ENCODE measurements around the gene TLR8.

DNA sequence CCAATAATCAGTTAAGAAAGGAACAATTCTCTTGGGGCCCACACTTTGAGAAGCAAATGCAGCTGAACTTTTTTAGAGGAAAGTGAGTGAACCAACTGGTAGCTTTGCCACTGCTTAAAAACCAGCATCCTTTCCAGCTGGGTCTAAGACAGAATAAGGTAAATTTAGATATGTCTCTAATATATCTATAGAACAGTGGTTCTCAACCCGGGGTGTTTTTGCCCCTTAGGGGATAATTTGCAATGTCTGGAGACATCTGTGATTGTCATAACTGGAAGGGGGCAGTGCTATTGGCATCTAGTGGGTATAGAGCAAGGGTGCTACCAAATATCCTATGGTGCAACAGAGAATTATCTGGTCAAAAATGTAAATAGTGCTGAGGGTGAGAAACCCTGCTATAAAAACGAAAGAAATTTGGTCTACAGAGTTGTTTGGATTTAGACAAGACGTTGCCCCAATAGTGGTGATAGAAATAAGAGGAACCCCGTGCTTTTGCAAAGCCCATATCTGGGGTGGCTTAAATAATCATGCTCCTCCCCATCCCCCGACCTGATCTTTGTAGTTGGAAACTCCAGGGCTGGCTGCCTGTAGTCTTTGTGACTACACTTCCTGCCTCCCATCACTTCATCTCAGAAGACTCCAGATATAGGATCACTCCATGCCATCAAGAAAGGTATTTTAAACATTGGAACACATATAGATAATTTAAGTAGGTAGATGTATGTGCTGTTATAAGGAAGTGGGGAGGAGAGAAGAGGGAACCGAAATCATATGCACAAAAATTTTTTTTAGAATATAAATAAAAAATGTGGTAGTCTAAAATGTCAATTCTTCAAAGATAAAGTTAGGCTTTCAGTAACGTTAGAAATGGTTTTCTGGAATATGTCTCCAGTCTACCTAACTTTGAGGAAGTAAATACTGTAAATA, 39.7 kb upstream of the TLR8 start, which contains the start of gene TLR7:
- TF ChIP-seq, protein P1, sequence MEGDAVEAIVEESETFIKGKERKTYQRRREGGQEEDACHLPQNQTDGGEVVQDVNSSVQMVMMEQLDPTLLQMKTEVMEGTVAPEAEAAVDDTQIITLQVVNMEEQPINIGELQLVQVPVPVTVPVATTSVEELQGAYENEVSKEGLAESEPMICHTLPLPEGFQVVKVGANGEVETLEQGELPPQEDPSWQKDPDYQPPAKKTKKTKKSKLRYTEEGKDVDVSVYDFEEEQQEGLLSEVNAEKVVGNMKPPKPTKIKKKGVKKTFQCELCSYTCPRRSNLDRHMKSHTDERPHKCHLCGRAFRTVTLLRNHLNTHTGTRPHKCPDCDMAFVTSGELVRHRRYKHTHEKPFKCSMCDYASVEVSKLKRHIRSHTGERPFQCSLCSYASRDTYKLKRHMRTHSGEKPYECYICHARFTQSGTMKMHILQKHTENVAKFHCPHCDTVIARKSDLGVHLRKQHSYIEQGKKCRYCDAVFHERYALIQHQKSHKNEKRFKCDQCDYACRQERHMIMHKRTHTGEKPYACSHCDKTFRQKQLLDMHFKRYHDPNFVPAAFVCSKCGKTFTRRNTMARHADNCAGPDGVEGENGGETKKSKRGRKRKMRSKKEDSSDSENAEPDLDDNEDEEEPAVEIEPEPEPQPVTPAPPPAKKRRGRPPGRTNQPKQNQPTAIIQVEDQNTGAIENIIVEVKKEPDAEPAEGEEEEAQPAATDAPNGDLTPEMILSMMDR (IDR thresholded peaks at IDR 0.05): no peak
- TF ChIP-seq POLR2A (IDR thresholded peaks at IDR 0.05) (no peak), EP300 (IDR thresholded peaks at IDR 0.05; ENCODE audit: low read depth) (no peak)
